ENCODE results near the gene IL17F. TPM values are rescaled to one million over a fixed set of nuclear protein-coding genes. Genes with fewer than 3 reads are reported as not detected.

The IL17F gene
- total and polyA plus RNA-seq, 2 of the 8 experiments (the other 6 are each of a cell fraction or from before 2014, with no cell fraction given), result 0.08 TPM; not detected in 1

GRCh38 chr6:52221302-52221701 lies 23.0 kb downstream of the IL17F start:
- Histone ChIP-seq H4K20me1 (replicated peaks in 1 of 2; ENCODE audit: control insufficient read depth in 1 of 2, insufficient read depth in 2 of 2, low read length in 2 of 2) (no peaks in the 10 kb centered on the region), H3K79me2 (ENCODE audit: control insufficient read depth in 1 of 2, insufficient read depth in 2 of 2, low read length in 2 of 2) (no peaks in the 10 kb centered on the region), H2AK5ac (ENCODE audit: low read depth, low read length) (no peak overlapping the region), H3K56ac (replicated peaks; ENCODE audit: insufficient read length, low read depth, low read length) (no peak overlapping the region), H3K9me3 (ENCODE audit: insufficient read depth in 2 of 2, low read depth in 1 of 2, low read length in 1 of 2) (no peaks in the 10 kb centered on the region), H3K27me3 (replicated peaks in 1 of 4; ENCODE audit: control insufficient read depth in 3 of 4, extremely low read depth in 1 of 4, insufficient read depth in 3 of 4, low read length in 3 of 4) (no peaks in the 10 kb centered on the region), H2BK20ac (ENCODE audit: low read length) (no peak overlapping the region), H4K5ac (ENCODE audit: insufficient read length, low read depth, low read length) (no peak overlapping the region), H3K4ac (replicated peaks; ENCODE audit: insufficient read length, low read depth, low read length) (no peak overlapping the region), H4K8ac (ENCODE audit: extremely low read depth, insufficient read depth, low read length) (peak overlapping the region; percentile 35; the same call in 1 of the 2 replicates), H3K36me3 (ENCODE audit: control insufficient read depth in 2 of 4, insufficient read depth in 4 of 4, low read length in 3 of 4) (no peaks in the 10 kb centered on the region), H3K4me2 (ENCODE audit: insufficient read depth in 1 of 2, low read depth in 2 of 2, low read length in 2 of 2) (no peak overlapping the region), H3K79me1 (ENCODE audit: low read depth, low read length) (no peaks in the 10 kb centered on the region), H3K4me1 (replicated peaks in 1 of 4; ENCODE audit: control insufficient read depth in 3 of 4, insufficient read depth in 4 of 4, low read length in 3 of 4) (no peaks in the 10 kb centered on the region), H2AFZ (ENCODE audit: low read length) (no peak overlapping the region), H3K27ac (ENCODE audit: low read depth, low read length) (no peak overlapping the region), H2BK5ac (ENCODE audit: low read depth, low read length) (no peak overlapping the region), H3K18ac (ENCODE audit: extremely low read depth, low read length) (no peak overlapping the region), H2BK12ac (ENCODE audit: low read depth, low read length) (no peak overlapping the region), H2BK120ac (replicated peaks; ENCODE audit: low read depth, low read length) (no peak overlapping the region), H3K23ac (ENCODE audit: insufficient read length) (no peak overlapping the region), H3K14ac (ENCODE audit: insufficient read length) (no peak overlapping the region), H3K9ac (replicated peaks in 1 of 4; ENCODE audit: extremely low read depth in 1 of 4, low read depth in 3 of 4, low read length in 3 of 4) (no peak overlapping the region), H4K91ac (replicated peaks; ENCODE audit: insufficient read length, low read length) (no peak overlapping the region), H3K4me3 (ENCODE audit: extremely low read depth in 1 of 4, insufficient read depth in 2 of 4, low read depth in 3 of 4, low read length in 4 of 4) (no peak overlapping the region), H3K23me2 (ENCODE audit: low read depth, low read length) (no peaks in the 10 kb centered on the region), H2BK15ac (ENCODE audit: low read length) (no peak overlapping the region)
- WGBS, 2 experiments (ENCODE audit: extremely low coverage in 1 of 2, insufficient coverage in 1 of 2, insufficient read length in 1 of 2, insufficient replicate concordance in 2 of 2, low coverage in 1 of 2, low lambda C conversion rate in 2 of 2, missing lambda C conversion rate in 1 of 2), result 93% methylated on average over 3 of the region's 3 CpGs; no CpG with 5 or more reads in 1 of the 2 experiments
- CTCF ChIA-PET (ENCODE audit: partially characterized antibody), result no interaction called here
- POLR2A ChIA-PET (ENCODE audit: partially characterized antibody), result no interaction called here
- DNase-seq (ENCODE audit: low read depth in 1 of 2, low spot score in 2 of 2) (no peak), FAIRE-seq (no peak)
- TF ChIP-seq SIRT6 (IDR thresholded peaks at IDR 0.05; ENCODE audit: low read length), result no peak
- no peak for TF ChIP-seq BCL11A (IDR thresholded peaks at IDR 0.05; ENCODE audit: low read depth in 2 of 2, low read length in 2 of 2)
- TF ChIP-seq GTF2F1 (IDR thresholded peaks at IDR 0.05; ENCODE audit: borderline replicate concordance, low read depth, low read length), result no peak
- TF ChIP-seq TAF7 (optimal IDR thresholded peaks at IDR 0.05; ENCODE audit: borderline replicate concordance, low read depth, low read length), result no peak
